Testis (tissue), 3 donors: ENCODE results near the gene MEIKIN. TPM values are rescaled to one million over a fixed set of nuclear protein-coding genes. Genes with fewer than 3 reads are reported as not detected.
A peak's percentile ranks its signal among the peaks of the same experiment; 100 is the strongest.

Experiments
- DNase-seq: peaks from one replicate; pipeline ENCODE4 v3.0.0-alpha.2; 2019
- H3K27ac ChIP-seq, 2 donors: fragments of 200-600 bp; sonication (generic); one replicate each; pipeline ENCODE4 v1.5.1; 2019
- H3K27me3 ChIP-seq: fragments of 200-600 bp; sonication (generic); one replicate; pipeline ENCODE4 v1.5.1; 2019
- H3K36me3 ChIP-seq: fragments of 200-600 bp; sonication (generic); one replicate; pipeline ENCODE4 v1.5.1; 2017; ENCODE audit warnings: low read depth; ENCODE audit errors: missing control alignments
- H3K4me1 ChIP-seq: fragments of 200-600 bp; sonication (generic); one replicate; pipeline ENCODE4 v1.5.1; 2019
- H3K4me3 ChIP-seq, 2 donors: fragments of 200-600 bp; sonication (generic); one replicate each; pipeline ENCODE4 v1.5.1; 2017 to 2019
- H3K9me3 ChIP-seq: fragments of 200-600 bp; sonication (generic); one replicate; pipeline ENCODE4 v1.5.1; 2017
- POLR2A ChIP-seq: fragments of 450-650 bp; IDR thresholded peaks from one replicate; pipeline ENCODE4 v1.6.1; 2017; ENCODE audit warnings: antibody characterized with exemption, mild to moderate bottlenecking, moderate library complexity
- WGBS, 2 donors: methylation state at CpG; one replicate each; pipeline ENCODE4 v1.1.5; 2018; 5-methylcytosine and 5-hydroxymethylcytosine counted together
- intact Hi-C: fragments of 100-400 bp; cut with DNase I; formaldehyde crosslinking; loops from one replicate; pipeline ENCODE4 v1.15.1; 2023; ENCODE audit warnings: low total_unique reads
- polyA plus RNA-seq: library from polyadenylated mRNA; stranded (reverse); fragments of 350-450 nt; fragmentation: Illumina TruSeq; extraction: RNeasy Lipid Tissue Mini Kit (QIAGEN cat#74804); gene quantifications from one replicate; pipeline ENCODE4 v1.2.3, GENCODE V29; 2014; ENCODE audit warnings: low read depth, low replicate concordance; ENCODE audit not compliant: insufficient read depth
- total RNA-seq, 2 donors: library from RNA; depleted of rRNA; stranded (reverse); fragments of >200 nt; gene quantifications; one replicate each; pipeline ENCODE4 v1.2.3, GENCODE V29; 2016
- TF ChIP-seq, protein P1 (sequence below), 3 experiments: fragments of 450-650 bp in 2 of 3; fragments of 200-600 bp in 1 of 3; sonication (generic) in 1 of 3; IDR thresholded peaks; one replicate each; pipeline ENCODE4 v1.5.1; 2016 to 2019; ENCODE audit warnings: antibody characterized with exemption in 3 of 3, mild to moderate bottlenecking in 2 of 3, moderate library complexity in 1 of 3

MEIKIN gene
- total and polyA plus RNA-seq, 3 donors from 2014 or later: 13.6 to 27.0 (median 15.1) TPM

DNA sequence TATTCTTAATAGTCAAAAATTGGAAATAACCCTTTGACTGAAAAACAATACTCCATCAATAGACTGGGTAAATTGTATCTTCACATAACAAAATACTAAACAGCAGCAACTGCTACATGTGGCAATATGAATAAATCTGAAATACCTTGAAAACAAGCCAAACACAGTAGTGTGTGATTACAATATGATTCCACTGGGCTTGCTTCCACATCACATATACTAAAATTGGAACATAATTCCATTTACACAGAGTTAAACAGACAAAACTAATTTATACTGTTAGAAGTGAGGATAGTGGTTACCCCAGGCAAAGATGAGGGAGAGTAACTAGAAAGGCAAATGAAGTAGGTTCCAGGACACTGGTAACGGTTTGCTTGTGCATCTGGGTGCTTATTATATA lies 169.0 kb downstream of the MEIKIN start:
- no peak overlapping the region for H3K4me3 ChIP-seq
- TF ChIP-seq, protein P1, sequence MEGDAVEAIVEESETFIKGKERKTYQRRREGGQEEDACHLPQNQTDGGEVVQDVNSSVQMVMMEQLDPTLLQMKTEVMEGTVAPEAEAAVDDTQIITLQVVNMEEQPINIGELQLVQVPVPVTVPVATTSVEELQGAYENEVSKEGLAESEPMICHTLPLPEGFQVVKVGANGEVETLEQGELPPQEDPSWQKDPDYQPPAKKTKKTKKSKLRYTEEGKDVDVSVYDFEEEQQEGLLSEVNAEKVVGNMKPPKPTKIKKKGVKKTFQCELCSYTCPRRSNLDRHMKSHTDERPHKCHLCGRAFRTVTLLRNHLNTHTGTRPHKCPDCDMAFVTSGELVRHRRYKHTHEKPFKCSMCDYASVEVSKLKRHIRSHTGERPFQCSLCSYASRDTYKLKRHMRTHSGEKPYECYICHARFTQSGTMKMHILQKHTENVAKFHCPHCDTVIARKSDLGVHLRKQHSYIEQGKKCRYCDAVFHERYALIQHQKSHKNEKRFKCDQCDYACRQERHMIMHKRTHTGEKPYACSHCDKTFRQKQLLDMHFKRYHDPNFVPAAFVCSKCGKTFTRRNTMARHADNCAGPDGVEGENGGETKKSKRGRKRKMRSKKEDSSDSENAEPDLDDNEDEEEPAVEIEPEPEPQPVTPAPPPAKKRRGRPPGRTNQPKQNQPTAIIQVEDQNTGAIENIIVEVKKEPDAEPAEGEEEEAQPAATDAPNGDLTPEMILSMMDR (IDR thresholded peaks at IDR 0.05): no peak
- TF ChIP-seq POLR2A: no peak
- WGBS, 2 donors: 81 to 88% methylated on average over 1 of the region's 1 CpG
- no peak for DNase-seq
- no peak overlapping the region for H3K27ac ChIP-seq
- peaks cover 5% of the 10 kb centered on the region for H3K4me1 ChIP-seq
- intact Hi-C loops: no loop called here
- no peaks in the 10 kb centered on the region for H3K9me3 ChIP-seq
- no peaks in the 10 kb centered on the region for H3K36me3 ChIP-seq
- no peaks in the 10 kb centered on the region for H3K27me3 ChIP-seq

GRCh38 chr5:131774652-131775367 lies 170.7 kb downstream of the MEIKIN start:
- WGBS, 2 donors: 76 to 87% methylated on average over 4 of the region's 4 CpGs
- DNase-seq: no peak
- Histone ChIP-seq H3K36me3 (no peaks in the 10 kb centered on the region), H3K27ac (no peak overlapping the region), H3K4me3 (no peak overlapping the region), H3K27me3 (no peaks in the 10 kb centered on the region), H3K4me1 (peaks cover 8% of the 10 kb centered on the region), H3K9me3 (no peaks in the 10 kb centered on the region)
- TF ChIP-seq, protein P1 (IDR thresholded peaks at IDR 0.05): no peak
- TF ChIP-seq POLR2A: no peak
- intact Hi-C loops: no loop called here

DNA sequence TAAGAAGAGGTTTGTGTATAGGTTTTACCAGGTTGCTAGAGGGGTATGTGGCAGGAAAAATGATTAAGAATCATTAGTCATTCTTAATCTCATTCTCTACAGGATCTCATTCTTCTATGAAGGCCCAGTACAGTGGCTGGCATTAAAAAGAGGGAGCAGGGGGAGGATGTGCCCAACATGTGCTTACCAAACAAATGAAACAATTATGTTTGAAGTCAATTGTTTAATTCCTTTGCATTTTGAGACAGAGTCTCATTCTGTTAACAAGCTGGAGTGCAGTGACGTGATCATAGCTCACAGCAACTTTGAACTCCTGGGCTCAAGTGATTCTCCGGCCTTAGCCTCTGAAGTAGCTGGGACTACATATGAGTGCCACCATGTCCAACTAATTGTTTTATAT lies 171.7 kb downstream of the MEIKIN start:
- H3K27me3 ChIP-seq: no peaks in the 10 kb centered on the region
- WGBS, 2 donors: 61 to 71% methylated on average over 2 of the region's 2 CpGs
- H3K4me1 ChIP-seq: peaks cover 8% of the 10 kb centered on the region
- TF ChIP-seq, protein P1 (IDR thresholded peaks at IDR 0.05): no peak
- TF ChIP-seq POLR2A: no peak
- peak overlapping the region in 1 of 2 donors; percentile 41 for H3K27ac ChIP-seq
- no peaks in the 10 kb centered on the region for H3K9me3 ChIP-seq
- no peaks in the 10 kb centered on the region for H3K36me3 ChIP-seq
- H3K4me3 ChIP-seq: no peak overlapping the region
- DNase-seq: peak; percentile 68
- intact Hi-C loops: no loop called here

DNA sequence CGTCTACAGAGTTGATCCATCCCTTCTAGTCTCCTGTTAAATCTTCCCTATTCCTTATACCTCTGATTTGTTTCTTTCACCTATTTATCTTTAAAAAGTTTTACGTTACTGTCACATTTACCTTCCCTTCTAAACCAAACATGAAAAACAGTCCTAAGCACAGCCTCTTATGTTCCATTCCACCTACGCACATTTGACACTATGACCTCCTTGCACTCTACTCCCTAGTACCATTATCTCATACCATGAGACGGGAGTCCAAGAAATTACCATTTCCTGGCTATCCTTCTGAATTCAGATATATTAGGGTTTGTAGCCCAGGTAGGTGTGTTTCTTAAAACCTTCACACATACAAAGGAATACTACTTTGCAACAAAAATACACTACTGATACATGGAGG lies 173.8 kb downstream of the MEIKIN start:
- 66% methylated on average over 4 of the region's 4 CpGs for WGBS, 2 donors
- intact Hi-C loops: no loop called here
- Histone ChIP-seq H3K36me3 (no peaks in the 10 kb centered on the region), H3K27ac (peak overlapping the region in 1 of 2 donors; percentile 15), H3K27me3 (no peaks in the 10 kb centered on the region), H3K4me3 (no peak overlapping the region), H3K9me3 (no peaks in the 10 kb centered on the region), H3K4me1 (peaks cover 8% of the 10 kb centered on the region)
- DNase-seq: no peak
- TF ChIP-seq, protein P1 (IDR thresholded peaks at IDR 0.05): no peak
- TF ChIP-seq POLR2A: no peak

DNA sequence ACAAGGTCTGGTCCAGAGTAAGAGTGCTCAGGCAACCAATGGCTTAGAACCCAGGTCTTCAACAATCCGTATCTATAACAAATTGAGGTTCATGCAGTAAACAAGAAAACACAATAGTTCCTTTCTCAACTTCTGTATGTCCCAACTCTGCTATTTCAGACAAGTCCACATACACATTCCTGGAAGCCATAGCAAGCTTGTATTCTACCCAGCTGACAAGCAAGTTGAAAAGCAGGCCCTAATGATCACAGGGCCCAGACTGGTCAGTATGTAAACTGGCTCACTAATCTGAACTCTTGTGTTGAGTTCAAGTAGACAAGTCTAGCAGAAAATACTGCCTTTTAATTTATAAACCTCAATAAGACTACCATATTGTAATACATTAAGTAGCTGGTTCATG lies 175.5 kb downstream of the MEIKIN start:
- Histone ChIP-seq H3K27me3 (no peaks in the 10 kb centered on the region), H3K9me3 (no peaks in the 10 kb centered on the region), H3K4me1 (peaks cover 8% of the 10 kb centered on the region), H3K36me3 (no peaks in the 10 kb centered on the region), H3K4me3 (no peak overlapping the region), H3K27ac (no peak overlapping the region)
- intact Hi-C loops: no loop called here
- 90 to 100% methylated on average over 1 of the region's 1 CpG for WGBS, 2 donors
- no peak for DNase-seq
- TF ChIP-seq POLR2A: no peak
- TF ChIP-seq, protein P1 (IDR thresholded peaks at IDR 0.05): no peak
